SH-SY5Y (cell line): Measurements from ENCODE around the gene MAGI2.

Source experiments
- GATA2 ChIP-seq: IDR thresholded peaks from 2 replicates; pipeline ENCODE4 v1.6.1; 2011; ENCODE audit warnings: mild to moderate bottlenecking, low read depth, low read length
- GATA3 ChIP-seq: IDR thresholded peaks from 2 replicates; pipeline ENCODE4 v1.6.1; 2011; ENCODE audit warnings: low read depth, mild to moderate bottlenecking, low read length, moderate library complexity

GRCh38 chr7:79381921-79382320 lies 71.5 kb downstream of the MAGI2 start:
- no peak for TF ChIP-seq GATA2
- TF ChIP-seq GATA3 = no peak
